ENCODE results near the gene AIG1. TPM values are rescaled to one million over a fixed set of nuclear protein-coding genes. Genes with fewer than 3 reads are reported as not detected.

AIG1 gene
- total RNA-seq, 3 donors from 2014 or later (not counting 1 experiment from before 2014, with no cell fraction given), result 5.6 to 8.9 (median 6.2) TPM

DNA sequence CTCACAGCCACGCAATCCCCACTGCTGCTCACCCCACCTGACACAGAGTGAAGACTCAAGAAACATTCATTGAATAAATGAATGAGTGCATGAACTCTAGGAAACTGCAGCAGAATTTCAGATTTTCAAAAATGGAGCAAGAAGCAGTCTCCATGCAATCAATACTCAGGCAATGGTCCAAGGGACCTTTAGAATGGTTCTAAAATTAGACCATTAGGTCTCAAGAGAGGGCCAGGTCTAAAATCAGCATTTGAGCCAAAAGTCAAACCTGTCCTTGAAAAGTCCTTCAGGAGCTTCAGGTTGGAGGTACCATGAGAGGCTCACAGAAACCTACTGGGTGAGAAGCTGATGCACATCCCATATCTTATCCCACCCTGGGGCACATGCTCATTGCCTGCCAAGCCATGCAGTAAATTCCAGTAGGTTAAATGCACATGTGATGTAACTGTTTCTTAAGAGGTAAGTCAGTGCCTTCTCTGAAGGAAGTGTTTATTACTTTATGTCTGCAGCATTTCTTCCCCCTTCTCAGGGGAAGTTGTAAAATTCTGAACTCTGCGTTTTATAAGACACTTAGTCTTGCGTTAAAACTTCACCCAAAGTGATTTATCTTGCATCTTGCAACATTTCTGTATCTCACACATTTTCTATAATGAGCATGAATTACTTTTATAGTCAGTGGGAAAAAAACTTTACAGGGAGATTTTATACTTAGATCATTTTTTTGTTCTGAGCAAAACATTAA is 263.2 kb downstream of the AIG1 start:
- no peak overlapping the region for H3K4me3 ChIP-seq (ENCODE audit: low read length)
- DNase-seq (no peak), ATAC-seq (no peak)
- no peaks in the 10 kb centered on the region for H3K4me1 ChIP-seq (ENCODE audit: control insufficient read depth, insufficient read depth, low read length)
- no peak overlapping the region for H3K27ac ChIP-seq (ENCODE audit: low read length)
- TF ChIP-seq, protein P1, sequence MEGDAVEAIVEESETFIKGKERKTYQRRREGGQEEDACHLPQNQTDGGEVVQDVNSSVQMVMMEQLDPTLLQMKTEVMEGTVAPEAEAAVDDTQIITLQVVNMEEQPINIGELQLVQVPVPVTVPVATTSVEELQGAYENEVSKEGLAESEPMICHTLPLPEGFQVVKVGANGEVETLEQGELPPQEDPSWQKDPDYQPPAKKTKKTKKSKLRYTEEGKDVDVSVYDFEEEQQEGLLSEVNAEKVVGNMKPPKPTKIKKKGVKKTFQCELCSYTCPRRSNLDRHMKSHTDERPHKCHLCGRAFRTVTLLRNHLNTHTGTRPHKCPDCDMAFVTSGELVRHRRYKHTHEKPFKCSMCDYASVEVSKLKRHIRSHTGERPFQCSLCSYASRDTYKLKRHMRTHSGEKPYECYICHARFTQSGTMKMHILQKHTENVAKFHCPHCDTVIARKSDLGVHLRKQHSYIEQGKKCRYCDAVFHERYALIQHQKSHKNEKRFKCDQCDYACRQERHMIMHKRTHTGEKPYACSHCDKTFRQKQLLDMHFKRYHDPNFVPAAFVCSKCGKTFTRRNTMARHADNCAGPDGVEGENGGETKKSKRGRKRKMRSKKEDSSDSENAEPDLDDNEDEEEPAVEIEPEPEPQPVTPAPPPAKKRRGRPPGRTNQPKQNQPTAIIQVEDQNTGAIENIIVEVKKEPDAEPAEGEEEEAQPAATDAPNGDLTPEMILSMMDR (IDR thresholded peaks at IDR 0.05), result no peak
- H3K27me3 ChIP-seq (ENCODE audit: control insufficient read depth, insufficient read depth, low read length), result no peaks in the 10 kb centered on the region
- Mint-ChIP-seq H3K36me3 (no peaks in the 10 kb centered on the region), H3K4me1 (peaks cover 0 to 6% of the 10 kb centered on the region in 2 donors), H3K27ac (no peak overlapping the region), H3K27me3 (ENCODE audit: low read depth in 2 of 2) (peaks cover 0 to under 1% of the 10 kb centered on the region in 2 donors), H3K4me3 (no peak overlapping the region), H3K9me3 (no peaks in the 10 kb centered on the region)
- H3K9me3 ChIP-seq (ENCODE audit: control insufficient read depth, insufficient read depth, low read length), result no peaks in the 10 kb centered on the region
- intact Hi-C loops (cut with micrococcal nuclease), result no loop called here
- 44% methylated on average over 2 of the region's 3 CpGs for whole genome bisulfite sequencing (ENCODE audit: insufficient coverage)
- H3K36me3 ChIP-seq (ENCODE audit: control insufficient read depth, insufficient read depth, low read length), result no peaks in the 10 kb centered on the region

DNA sequence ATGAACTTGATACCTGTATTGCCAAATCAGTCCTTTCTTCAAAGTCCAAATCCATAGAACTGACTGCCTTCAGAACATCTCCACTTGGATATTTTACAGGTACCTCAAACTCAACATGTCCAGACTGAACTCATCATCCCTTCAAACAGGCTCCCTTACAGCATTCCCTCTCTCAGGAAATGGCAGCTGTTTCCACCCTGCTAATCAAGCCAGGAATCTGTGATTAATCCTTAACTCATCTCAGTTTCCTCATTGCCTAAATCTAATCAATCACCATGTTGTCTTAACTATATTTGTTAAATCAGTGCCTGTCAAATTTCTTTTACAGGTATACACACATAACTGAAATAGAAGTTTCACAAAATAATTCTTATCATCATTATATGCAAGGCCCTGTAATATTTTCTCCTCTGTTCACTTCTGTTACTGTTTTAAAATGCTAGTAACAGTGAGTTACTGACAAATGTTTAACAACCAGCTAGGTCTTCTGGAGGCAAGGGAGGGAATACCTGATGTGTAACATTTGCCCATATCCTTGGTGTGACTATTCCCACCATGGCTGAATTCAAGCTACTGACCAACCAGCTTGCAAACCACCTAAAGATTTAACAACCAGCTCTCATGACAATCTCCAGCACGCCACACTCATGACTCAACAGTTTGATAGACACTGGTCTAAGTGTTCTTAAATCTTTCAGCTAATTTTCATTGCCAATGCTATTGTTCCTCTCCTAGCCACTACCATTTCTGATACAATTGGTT is 264.9 kb downstream of the AIG1 start:
- Histone ChIP-seq H3K4me1 (ENCODE audit: control insufficient read depth, insufficient read depth, low read length) (no peaks in the 10 kb centered on the region), H3K36me3 (ENCODE audit: control insufficient read depth, insufficient read depth, low read length) (no peaks in the 10 kb centered on the region), H3K27ac (ENCODE audit: low read length) (no peak overlapping the region), H3K9me3 (ENCODE audit: control insufficient read depth, insufficient read depth, low read length) (no peaks in the 10 kb centered on the region), H3K27me3 (ENCODE audit: control insufficient read depth, insufficient read depth, low read length) (no peaks in the 10 kb centered on the region), H3K4me3 (ENCODE audit: low read length) (no peak overlapping the region)
- DNase-seq (no peak), ATAC-seq (no peak)
- Mint-ChIP-seq H3K4me1 (peaks cover 0 to 6% of the 10 kb centered on the region in 2 donors), H3K27me3 (ENCODE audit: low read depth in 2 of 2) (peaks cover 0 to 3% of the 10 kb centered on the region in 2 donors), H3K4me3 (no peak overlapping the region), H3K27ac (no peak overlapping the region), H3K9me3 (no peaks in the 10 kb centered on the region), H3K36me3 (no peaks in the 10 kb centered on the region)
- 90% methylated on average over 1 of the region's 1 CpG for WGBS (ENCODE audit: insufficient coverage)
- TF ChIP-seq, protein P1 (IDR thresholded peaks at IDR 0.05), result no peak
- intact Hi-C loops (cut with micrococcal nuclease), result no loop called here

DNA sequence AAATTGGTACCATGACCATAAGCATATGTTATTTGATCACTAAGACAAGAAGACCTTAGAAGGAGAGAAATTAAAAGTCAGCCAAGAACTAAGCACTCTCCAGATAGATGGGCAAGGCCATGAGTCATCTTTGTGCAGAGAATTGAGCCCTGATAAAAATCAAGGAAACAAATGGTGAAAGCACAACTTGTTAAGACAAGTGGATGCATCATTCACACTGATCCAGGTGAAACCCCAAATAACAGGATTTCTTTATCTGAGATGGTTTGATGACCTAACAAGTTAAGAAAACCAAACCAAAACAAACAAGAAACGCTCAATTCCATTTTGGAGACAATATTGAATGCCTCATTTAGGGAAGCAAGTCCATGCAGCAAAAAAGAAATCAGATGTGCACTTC is 268.2 kb downstream of the AIG1 start:
- Mint-ChIP-seq H3K27ac (no peak overlapping the region), H3K4me3 (no peak overlapping the region), H3K27me3 (ENCODE audit: low read depth in 2 of 2) (peaks cover 0 to 3% of the 10 kb centered on the region in 2 donors), H3K36me3 (no peaks in the 10 kb centered on the region), H3K4me1 (no peaks in the 10 kb centered on the region), H3K9me3 (no peaks in the 10 kb centered on the region)
- no peak for ATAC-seq
- 86% methylated on average over 1 of the region's 1 CpG for WGBS (ENCODE audit: insufficient coverage)
- Histone ChIP-seq H3K27ac (ENCODE audit: low read length) (no peak overlapping the region), H3K4me1 (ENCODE audit: control insufficient read depth, insufficient read depth, low read length) (no peaks in the 10 kb centered on the region), H3K36me3 (ENCODE audit: control insufficient read depth, insufficient read depth, low read length) (no peaks in the 10 kb centered on the region), H3K9me3 (ENCODE audit: control insufficient read depth, insufficient read depth, low read length) (no peaks in the 10 kb centered on the region), H3K4me3 (ENCODE audit: low read length) (no peak overlapping the region), H3K27me3 (ENCODE audit: control insufficient read depth, insufficient read depth, low read length) (no peaks in the 10 kb centered on the region)
- TF ChIP-seq, protein P1 (IDR thresholded peaks at IDR 0.05), result no peak
- intact Hi-C loops (cut with micrococcal nuclease), result no loop called here
- DNase-seq, result no peak
